Astrocyte of the cerebellum (primary cell): ENCODE data around the gene BMX.

Experiments used
- DNase-seq: peaks from one replicate; pipeline ENCODE4 v3.0.0-alpha.2; 2011; ENCODE audit warnings: low read depth
- H3K4me3 ChIP-seq: 2 replicates; pipeline ENCODE4 v1.5.1; 2011; ENCODE audit warnings: mild to moderate bottlenecking, low read depth, low read length, moderate library complexity
- CTCF ChIP-seq: IDR thresholded peaks from 2 replicates; pipeline ENCODE4 v1.5.1; 2012; ENCODE audit warnings: low read length, low read depth, moderate library complexity, mild to moderate bottlenecking; ENCODE audit errors: missing control alignments
- in situ Hi-C: cut with HindIII; loops from 2 replicates; pipeline ENCODE4 v1.10.0; 2017; ENCODE audit warnings: low sequenced_read_pairs

BMX gene

GRCh38 chrX:15529165-15529564 is 28.6 kb downstream of the BMX start:
- DNase-seq = no peak
- no peak overlapping the region for H3K4me3 ChIP-seq
- in situ Hi-C loops = no loop called here
- TF ChIP-seq CTCF = no peak

GRCh38 chrX:15530318-15530717 is 29.7 kb downstream of the BMX start:
- no peak for TF ChIP-seq CTCF
- DNase-seq = no peak
- in situ Hi-C loops = no loop called here
- H3K4me3 ChIP-seq = no peak overlapping the region

- in situ Hi-C loops = no loop called here
- no peak for TF ChIP-seq CTCF
- H3K4me3 ChIP-seq = no peak overlapping the region
- no peak for DNase-seq
These were observed 46.1 kb downstream of the BMX start for GRCh38 chrX:15546745-15547144.

GRCh38 chrX:15547356-15547755 is 46.7 kb downstream of the BMX start:
- no peak overlapping the region for H3K4me3 ChIP-seq
- in situ Hi-C loops = no loop called here
- DNase-seq = no peak
- no peak for TF ChIP-seq CTCF

GRCh38 chrX:15549189-15550012 is 48.8 kb downstream of the BMX start:
- no peak for DNase-seq
- in situ Hi-C loops = no loop called here
- no peak overlapping the region for H3K4me3 ChIP-seq
- TF ChIP-seq CTCF = no peak

GRCh38 chrX:15559227-15559626 is 58.6 kb downstream of the BMX start:
- no peak for DNase-seq
- TF ChIP-seq CTCF = no peak
- H3K4me3 ChIP-seq = no peak overlapping the region
- in situ Hi-C loops = no loop called here

- no peak overlapping the region for H3K4me3 ChIP-seq
- no peak for TF ChIP-seq CTCF
- DNase-seq = no peak
- in situ Hi-C loops = no loop called here
These were observed 60.3 kb downstream of the BMX start for GRCh38 chrX:15560924-15561323.
